H1 (cell line): Measurements from ENCODE around the gene WIPF3. TPM values are rescaled to one million over a fixed set of nuclear protein-coding genes. Genes with fewer than 3 reads are reported as not detected.
A peak's percentile ranks its signal among the peaks of the same experiment; 100 is the strongest.

Experiments
- CTCF ChIA-PET: fragments of 300-600 bp; sonication (Branson Sonifier 250); formaldehyde crosslinking; loops from one replicate; lab custom pipeline; 2021; ENCODE audit not compliant: partially characterized antibody; lab: Charles Lee
- POLR2A ChIA-PET: fragments of 300-600 bp; sonication (Branson Sonifier 250); formaldehyde crosslinking; loops from one replicate; lab custom pipeline; 2021; ENCODE audit warnings: inconsistent platforms; ENCODE audit not compliant: partially characterized antibody; lab: Charles Lee
- DNase-seq, 2 experiments: peaks; one replicate each; pipeline versions ENCODE4 v3.0.0 to v3.0.0-alpha.2; 2010 to 2022; ENCODE audit warnings: low spot score in 2 of 2, low read depth in 1 of 2, mixed read lengths in 1 of 2
- FAIRE-seq: peaks from 2 replicates; lab custom pipeline; 2011; peaks lifted over from hg19 to GRCh38; lab: Jason Lieb, UNC
- H2AFZ ChIP-seq: 2 replicates; pipeline ENCODE4 v1.8.1; 2012; ENCODE audit warnings: low read length, inconsistent platforms
- H2AK5ac ChIP-seq: 2 replicates; pipeline ENCODE4 v1.6.1; 2013; ENCODE audit warnings: low read depth, low read length
- H2BK120ac ChIP-seq: replicated peaks from 2 replicates; pipeline ENCODE3; 2013; ENCODE audit warnings: low read depth, low read length, inconsistent platforms
- H2BK12ac ChIP-seq: 2 replicates; pipeline ENCODE4 v1.6.1; 2013; ENCODE audit warnings: low read depth, low read length
- H2BK15ac ChIP-seq: 2 replicates; pipeline ENCODE4 v1.6.1; 2013; ENCODE audit warnings: low read length
- H2BK20ac ChIP-seq: 2 replicates; pipeline ENCODE4 v1.6.1; 2013; ENCODE audit warnings: low read length
- H2BK5ac ChIP-seq: 2 replicates; pipeline ENCODE4 v1.6.1; 2013; ENCODE audit warnings: low read depth, low read length
- H3K14ac ChIP-seq: 2 replicates; pipeline ENCODE4 v1.6.1; 2013; ENCODE audit warnings: inconsistent platforms; ENCODE audit not compliant: insufficient read length
- H3K18ac ChIP-seq: 2 replicates; pipeline ENCODE4 v1.6.1; 2013; ENCODE audit warnings: low read length; ENCODE audit errors: extremely low read depth
- H3K23ac ChIP-seq: 2 replicates; pipeline ENCODE4 v1.6.1; 2013; ENCODE audit warnings: inconsistent platforms; ENCODE audit not compliant: insufficient read length
- H3K23me2 ChIP-seq: 2 replicates; pipeline ENCODE4 v1.6.1; 2013; ENCODE audit warnings: low read depth, low read length
- H3K27ac ChIP-seq: 2 replicates; pipeline ENCODE4 v1.6.1; 2011; ENCODE audit warnings: low read depth, low read length, inconsistent platforms
- H3K27me3 ChIP-seq, 4 experiments: replicated peaks in 1 of 4; 1 replicate in 1 of 4; 2 replicates in 3 of 4; pipeline versions ENCODE4 v1.6.1 to v1.8.1; 2011 to 2013; ENCODE audit warnings: low read length in 3 of 4, mild to moderate bottlenecking in 3 of 4, inconsistent platforms in 2 of 4, mixed read lengths in 2 of 4, moderate library complexity in 1 of 4; ENCODE audit not compliant: control insufficient read depth in 3 of 4, insufficient read depth in 3 of 4; ENCODE audit errors: extremely low read depth in 1 of 4
- H3K36me3 ChIP-seq, 4 experiments: 2 replicates each; pipeline versions ENCODE4 v1.6.1 to v1.8.1; 2011 to 2013; ENCODE audit warnings: mild to moderate bottlenecking in 4 of 4, low read length in 3 of 4, moderate library complexity in 2 of 4, control low read depth in 1 of 4, inconsistent platforms in 1 of 4; ENCODE audit not compliant: insufficient read depth in 4 of 4, control insufficient read depth in 2 of 4
- H3K4ac ChIP-seq: replicated peaks from 2 replicates; pipeline ENCODE3; 2013; ENCODE audit warnings: low read length, low read depth, mixed read lengths, inconsistent platforms; ENCODE audit not compliant: insufficient read length
- H3K4me1 ChIP-seq, 4 experiments: replicated peaks in 1 of 4; 1 replicate in 1 of 4; 2 replicates in 3 of 4; pipeline versions ENCODE4 v1.6.1 to v1.8.1; 2011 to 2013; ENCODE audit warnings: low read length in 3 of 4, inconsistent platforms in 2 of 4, mixed read lengths in 1 of 4; ENCODE audit not compliant: insufficient read depth in 4 of 4, control insufficient read depth in 3 of 4
- H3K4me2 ChIP-seq, 2 experiments: 2 replicates each; pipeline versions ENCODE4 v1.6.1 to v1.8.1; 2011 to 2013; ENCODE audit warnings: low read depth in 2 of 2, low read length in 2 of 2, control low read depth in 1 of 2, inconsistent platforms in 1 of 2, mild to moderate bottlenecking in 1 of 2; ENCODE audit not compliant: insufficient read depth in 1 of 2
- H3K4me3 ChIP-seq, 4 experiments: fragments of 200-600, 300-600 bp in 1 of 4; sonication (generic), shearing (Covaris generic), sonication (Bioruptor Twin) in 1 of 4; 2 replicates each; pipeline versions ENCODE4 v1.5.1 to v1.8.1; 2011 to 2016; ENCODE audit warnings: low read length in 4 of 4, low read depth in 3 of 4, control low read depth in 2 of 4, inconsistent platforms in 2 of 4, mild to moderate bottlenecking in 2 of 4, mixed read lengths in 1 of 4, moderate library complexity in 1 of 4; ENCODE audit not compliant: insufficient read depth in 2 of 4; ENCODE audit errors: extremely low read depth in 1 of 4
- H3K56ac ChIP-seq: replicated peaks from 2 replicates; pipeline ENCODE3; 2013; ENCODE audit warnings: low read depth, mild to moderate bottlenecking, mixed read lengths, low read length, inconsistent platforms; ENCODE audit not compliant: insufficient read length
- H3K79me1 ChIP-seq: 2 replicates; pipeline ENCODE4 v1.6.1; 2013; ENCODE audit warnings: low read depth, low read length, control low read depth
- H3K79me2 ChIP-seq, 2 experiments: 2 replicates each; pipeline versions ENCODE4 v1.6.1 to v1.8.1; 2012 to 2013; ENCODE audit warnings: low read length in 2 of 2, mild to moderate bottlenecking in 2 of 2, inconsistent platforms in 1 of 2; ENCODE audit not compliant: insufficient read depth in 2 of 2, control insufficient read depth in 1 of 2
- H3K9ac ChIP-seq, 4 experiments: replicated peaks in 1 of 4; 1 replicate in 1 of 4; 2 replicates in 3 of 4; pipeline versions ENCODE4 v1.6.1 to v1.8.1; 2011 to 2013; ENCODE audit warnings: low read depth in 3 of 4, low read length in 3 of 4, control low read depth in 2 of 4, mild to moderate bottlenecking in 2 of 4, moderate library complexity in 2 of 4, inconsistent platforms in 1 of 4; ENCODE audit errors: extremely low read depth in 1 of 4
- H3K9me3 ChIP-seq, 2 experiments: 2 replicates each; pipeline versions ENCODE4 v1.6.1 to v1.8.1; 2012 to 2013; ENCODE audit warnings: mild to moderate bottlenecking in 2 of 2, moderate library complexity in 2 of 2, control low read depth in 1 of 2, inconsistent platforms in 1 of 2, low read depth in 1 of 2, low read length in 1 of 2, mixed read lengths in 1 of 2; ENCODE audit not compliant: insufficient read depth in 2 of 2
- H4K20me1 ChIP-seq, 2 experiments: replicated peaks in 1 of 2; 2 replicates each; pipeline versions ENCODE3 to v1.8.1; 2011 to 2013; ENCODE audit warnings: inconsistent platforms in 2 of 2, low read length in 2 of 2, mild to moderate bottlenecking in 1 of 2; ENCODE audit not compliant: insufficient read depth in 2 of 2, control insufficient read depth in 1 of 2
- H4K5ac ChIP-seq: 2 replicates; pipeline ENCODE4 v1.6.1; 2013; ENCODE audit warnings: low read length, low read depth, mixed read lengths, inconsistent platforms; ENCODE audit not compliant: insufficient read length
- H4K8ac ChIP-seq: 2 replicates; pipeline ENCODE4 v1.8.0; 2013; ENCODE audit warnings: mild to moderate bottlenecking, moderate library complexity, low read length, inconsistent platforms; ENCODE audit not compliant: insufficient read depth; ENCODE audit errors: extremely low read depth
- H4K91ac ChIP-seq: replicated peaks from 2 replicates; pipeline ENCODE3; 2013; ENCODE audit warnings: low read length, mixed read lengths, inconsistent platforms; ENCODE audit not compliant: insufficient read length
- BRCA1 ChIP-seq: IDR thresholded peaks from 2 replicates; pipeline ENCODE4 v1.6.1; 2012; ENCODE audit warnings: low read depth, low read length, improper control_type of control experiment
- CHD2 ChIP-seq: IDR thresholded peaks from 2 replicates; pipeline ENCODE4 v1.6.1; 2012; ENCODE audit warnings: low read length, improper control_type of control experiment
- GABPA ChIP-seq: IDR thresholded peaks from 2 replicates; pipeline ENCODE4 v1.6.1; 2011; ENCODE audit warnings: mild to moderate bottlenecking, low read length, moderate library complexity, borderline replicate concordance; ENCODE audit not compliant: insufficient read depth
- NANOG ChIP-seq: IDR thresholded peaks from 2 replicates; pipeline ENCODE4 v1.6.1; 2011; ENCODE audit warnings: low read length, low read depth, mild to moderate bottlenecking, inconsistent platforms; ENCODE audit not compliant: insufficient read depth, poor library complexity, severe bottlenecking
- SIN3A ChIP-seq, 2 experiments: IDR thresholded peaks in 1 of 2; conservative IDR thresholded peaks in 1 of 2; 2 replicates each; pipeline ENCODE4 v1.6.1; 2011 to 2012; ENCODE audit warnings: low read length in 2 of 2, improper control_type of control experiment in 1 of 2, low read depth in 1 of 2, mild to moderate bottlenecking in 1 of 2
- WGBS, 2 experiments: shearing (Covaris generic) in 1 of 2; methylation state at CpG; one replicate each; pipeline versions ENCODE4 v1.1.6 to v1.1.7; 2013 to 2015; ENCODE audit warnings: low lambda C conversion rate in 2 of 2, mixed read lengths in 2 of 2, inconsistent platforms in 1 of 2, low coverage in 1 of 2, missing lambda C conversion rate in 1 of 2; ENCODE audit not compliant: insufficient replicate concordance in 2 of 2, insufficient coverage in 1 of 2, insufficient read length in 1 of 2; ENCODE audit errors: extremely low coverage in 1 of 2, missing lambda C conversion rate in 1 of 2; 5-methylcytosine and 5-hydroxymethylcytosine counted together
- polyA plus RNA-seq, 7 experiments: library from polyadenylated mRNA; depleted of rRNA in 3 of 7; stranded (reverse) in 5 of 7; unstranded in 2 of 7; fragments of >200 nt in 5 of 7; fragments of 200-250 nt in 2 of 7; gene quantifications; 1 replicate in 5 of 7; 2 replicates in 1 of 7; 4 replicates in 1 of 7; pipeline versions ENCODE4 v1.2.1 to v1.2.3, GENCODE V29; 2011 to 2013; ENCODE audit warnings: missing spikeins in 2 of 7, mixed read lengths in 2 of 7
- total RNA-seq: library from RNA; stranded (reverse); fragmentation: NEBNext Ultra II Directional; extraction: Animal tissue kit (Norgen Biotek cat#: 25700); gene quantifications from 2 replicates; pipeline ENCODE4 v1.2.1, GENCODE V29; 2021

WIPF3 gene
- total and polyA plus RNA-seq, 2 of the 8 experiments (the other 6 are each of a cell fraction or from before 2014, with no cell fraction given) = 5.0 to 12.1 TPM

GRCh38 chr7:29858191-29858951, 52.1 kb downstream of the WIPF3 start:
- no peaks in the 10 kb centered on the region for H3K79me2 ChIP-seq
- H3K27ac ChIP-seq = no peak overlapping the region
- H2BK15ac ChIP-seq = no peak overlapping the region
- H2AK5ac ChIP-seq = no peak overlapping the region
- H3K27me3 ChIP-seq = no peaks in the 10 kb centered on the region
- no peak overlapping the region for H3K9ac ChIP-seq
- ChIA-PET CTCF (interaction anchor here (1.5 kb wide), 1 partner anchor 21 kb away, joined by 4 read pairs; no protein-coding TSS in a partner anchor), POLR2A (no interaction called here)
- no peak overlapping the region for H3K56ac ChIP-seq
- no peak overlapping the region for H3K23ac ChIP-seq
- H3K4me3 ChIP-seq = no peak overlapping the region
- H3K4ac ChIP-seq = no peak overlapping the region
- no peaks in the 10 kb centered on the region for H3K36me3 ChIP-seq
- no peak overlapping the region for H4K91ac ChIP-seq
- peaks cover 0 to 7% (median under 1%) of the 10 kb centered on the region in 4 experiments; a peak in 3 of 7 replicates for H3K4me1 ChIP-seq
- no peak overlapping the region for H4K8ac ChIP-seq
- H3K18ac ChIP-seq = no peak overlapping the region
- WGBS, 2 experiments = 85% methylated on average over 4 of the region's 4 CpGs; no CpG with 5 or more reads in 1 of the 2 experiments
- H3K9me3 ChIP-seq = no peaks in the 10 kb centered on the region
- DNase-seq = no peak
- peaks cover 0 to 4% of the 10 kb centered on the region in 2 experiments for H4K20me1 ChIP-seq
- no peak overlapping the region for H2BK12ac ChIP-seq
- TF ChIP-seq CHD2 = no peak
- no peak for TF ChIP-seq GABPA
- TF ChIP-seq SIN3A (conservative IDR thresholded peaks at IDR 0.05 in 1 of 2, IDR thresholded peaks at IDR 0.05 in 1 of 2; ENCODE audit: low read depth in 1 of 2, low read length in 2 of 2) = no peak
- no peak for TF ChIP-seq BRCA1
- no peak for TF ChIP-seq NANOG
- no peak overlapping the region for H3K14ac ChIP-seq
- H2BK5ac ChIP-seq = no peak overlapping the region
- H2BK20ac ChIP-seq = no peak overlapping the region
- no peak overlapping the region for H2BK120ac ChIP-seq
- no peaks in the 10 kb centered on the region; the same call in 1 of the 2 replicates for H3K23me2 ChIP-seq
- no peak overlapping the region for H3K4me2 ChIP-seq
- FAIRE-seq = peak; percentile 7
- H3K79me1 ChIP-seq = no peaks in the 10 kb centered on the region
- no peak overlapping the region for H2AFZ ChIP-seq
- H4K5ac ChIP-seq = no peak overlapping the region
